Calu3 (cell line): ENCODE data around the gene RETREG3. TPM values are rescaled to one million over a fixed set of nuclear protein-coding genes. Genes with fewer than 3 reads are reported as not detected.

Experiments used
- BruUV-seq: library from RNA; stranded (reverse); fragments of 400-500 nt; replicated peaks from 2 replicates; lab custom pipeline; 2021; lab: Mats Ljungman, UMichigan
- CTCF ChIA-PET: fragments of 300-600 bp; sonication (Branson Sonifier 250); formaldehyde crosslinking; loops from one replicate; lab custom pipeline; 2022; ENCODE audit warnings: antibody characterized with exemption; lab: Charles Lee
- DNase-seq: peaks from one replicate; pipeline ENCODE4 v3.0.0; 2022
- H3K27ac Mint-ChIP-seq: one replicate; pipeline ENCODE4 v1.8.0; 2022; ENCODE audit warnings: mixed read lengths; ENCODE audit not compliant: unreplicated experiment
- H3K27me3 Mint-ChIP-seq: one replicate; pipeline ENCODE4 v1.8.0; 2022; ENCODE audit warnings: mixed read lengths; ENCODE audit not compliant: unreplicated experiment
- H3K36me3 Mint-ChIP-seq: one replicate; pipeline ENCODE4 v1.8.0; 2022; ENCODE audit warnings: mild to moderate bottlenecking, moderate library complexity, mixed read lengths; ENCODE audit not compliant: insufficient read depth, unreplicated experiment
- H3K4me1 Mint-ChIP-seq: one replicate; pipeline ENCODE4 v1.8.0; 2022; ENCODE audit warnings: mild to moderate bottlenecking, low read depth, mixed read lengths; ENCODE audit not compliant: unreplicated experiment
- H3K4me3 Mint-ChIP-seq: one replicate; pipeline ENCODE4 v1.8.0; 2022; ENCODE audit warnings: mild to moderate bottlenecking, low read depth, moderate library complexity, mixed read lengths; ENCODE audit not compliant: unreplicated experiment
- H3K9me3 Mint-ChIP-seq: one replicate; pipeline ENCODE4 v1.8.0; 2022; ENCODE audit warnings: low read depth, mixed read lengths; ENCODE audit not compliant: unreplicated experiment
- intact Hi-C: fragments of 100-400 bp; cut with micrococcal nuclease; formaldehyde crosslinking; loops from one replicate; pipeline ENCODE4 v1.10.0; 2022; ENCODE audit not compliant: unreplicated experiment
- total RNA-seq: library from RNA; stranded (reverse); gene quantifications from 2 replicates; pipeline ENCODE4 v1.2.3, GENCODE V29; 2022
- TF ChIP-seq, protein P1 (sequence below): fragments of 200-600 bp; IDR thresholded peaks from one replicate; pipeline ENCODE4 v1.8.0; 2022; ENCODE audit warnings: antibody characterized with exemption; ENCODE audit not compliant: unreplicated experiment

Gene RETREG3
- total RNA-seq, 1 experiment from 2014 or later: 71.2 TPM

DNA sequence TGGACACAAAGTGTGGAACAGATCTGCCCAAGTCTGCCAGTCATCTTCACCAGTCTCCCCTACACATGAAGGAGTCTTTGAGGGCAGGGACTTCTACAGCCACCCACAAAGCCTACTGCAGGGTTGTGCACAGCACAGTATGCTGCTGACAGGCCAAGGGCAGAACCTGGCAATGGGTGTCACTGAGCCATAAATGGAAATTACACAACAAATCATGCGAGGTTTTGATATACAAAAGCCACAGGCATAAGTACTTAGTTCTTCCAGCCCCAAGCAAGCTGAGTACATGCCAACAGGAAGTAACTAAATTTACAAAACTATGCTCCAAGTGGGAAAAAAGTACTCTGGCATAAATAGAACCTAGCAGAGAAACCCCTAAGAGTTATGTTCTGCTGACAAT is 23.8 kb downstream of the RETREG3 start:
- Mint-ChIP-seq H3K36me3 (peaks cover 57% of the 10 kb centered on the region), H3K4me1 (no peaks in the 10 kb centered on the region), H3K4me3 (no peak overlapping the region), H3K27ac (no peak overlapping the region), H3K27me3 (no peaks in the 10 kb centered on the region), H3K9me3 (no peaks in the 10 kb centered on the region)
- intact Hi-C loops: no loop called here
- CTCF ChIA-PET: no interaction called here
- BruUV-seq: no TSS peak
- no peak for DNase-seq
- TF ChIP-seq, protein P1, sequence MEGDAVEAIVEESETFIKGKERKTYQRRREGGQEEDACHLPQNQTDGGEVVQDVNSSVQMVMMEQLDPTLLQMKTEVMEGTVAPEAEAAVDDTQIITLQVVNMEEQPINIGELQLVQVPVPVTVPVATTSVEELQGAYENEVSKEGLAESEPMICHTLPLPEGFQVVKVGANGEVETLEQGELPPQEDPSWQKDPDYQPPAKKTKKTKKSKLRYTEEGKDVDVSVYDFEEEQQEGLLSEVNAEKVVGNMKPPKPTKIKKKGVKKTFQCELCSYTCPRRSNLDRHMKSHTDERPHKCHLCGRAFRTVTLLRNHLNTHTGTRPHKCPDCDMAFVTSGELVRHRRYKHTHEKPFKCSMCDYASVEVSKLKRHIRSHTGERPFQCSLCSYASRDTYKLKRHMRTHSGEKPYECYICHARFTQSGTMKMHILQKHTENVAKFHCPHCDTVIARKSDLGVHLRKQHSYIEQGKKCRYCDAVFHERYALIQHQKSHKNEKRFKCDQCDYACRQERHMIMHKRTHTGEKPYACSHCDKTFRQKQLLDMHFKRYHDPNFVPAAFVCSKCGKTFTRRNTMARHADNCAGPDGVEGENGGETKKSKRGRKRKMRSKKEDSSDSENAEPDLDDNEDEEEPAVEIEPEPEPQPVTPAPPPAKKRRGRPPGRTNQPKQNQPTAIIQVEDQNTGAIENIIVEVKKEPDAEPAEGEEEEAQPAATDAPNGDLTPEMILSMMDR: no peak

DNA sequence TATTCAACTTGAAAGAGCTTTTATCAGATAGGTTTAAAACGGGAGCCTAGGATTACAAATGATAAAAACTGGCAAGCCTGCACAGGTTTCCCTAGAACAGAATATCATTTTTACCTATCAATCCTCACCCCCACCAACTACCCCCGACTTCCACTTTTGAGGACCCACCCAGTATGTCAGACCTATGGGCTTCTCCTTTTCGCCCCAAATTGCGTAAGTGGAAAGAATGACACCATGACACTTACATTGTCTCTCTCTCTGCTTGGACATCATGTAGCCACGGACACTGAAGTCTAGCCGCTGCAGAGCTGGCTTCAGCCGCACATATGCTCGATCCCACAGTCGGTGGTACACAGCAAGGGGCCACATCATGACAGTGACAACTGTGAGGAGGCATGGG is 24.3 kb downstream of the RETREG3 start:
- intact Hi-C loops: no loop called here
- BruUV-seq: no TSS peak
- H3K36me3 Mint-ChIP-seq: peaks cover 56% of the 10 kb centered on the region
- CTCF ChIA-PET: no interaction called here
- no peak overlapping the region for H3K27ac Mint-ChIP-seq
- H3K4me3 Mint-ChIP-seq: no peak overlapping the region
- DNase-seq: no peak
- no peaks in the 10 kb centered on the region for H3K27me3 Mint-ChIP-seq
- TF ChIP-seq, protein P1: no peak
- peaks cover under 1% of the 10 kb centered on the region for H3K4me1 Mint-ChIP-seq
- no peaks in the 10 kb centered on the region for H3K9me3 Mint-ChIP-seq

DNA sequence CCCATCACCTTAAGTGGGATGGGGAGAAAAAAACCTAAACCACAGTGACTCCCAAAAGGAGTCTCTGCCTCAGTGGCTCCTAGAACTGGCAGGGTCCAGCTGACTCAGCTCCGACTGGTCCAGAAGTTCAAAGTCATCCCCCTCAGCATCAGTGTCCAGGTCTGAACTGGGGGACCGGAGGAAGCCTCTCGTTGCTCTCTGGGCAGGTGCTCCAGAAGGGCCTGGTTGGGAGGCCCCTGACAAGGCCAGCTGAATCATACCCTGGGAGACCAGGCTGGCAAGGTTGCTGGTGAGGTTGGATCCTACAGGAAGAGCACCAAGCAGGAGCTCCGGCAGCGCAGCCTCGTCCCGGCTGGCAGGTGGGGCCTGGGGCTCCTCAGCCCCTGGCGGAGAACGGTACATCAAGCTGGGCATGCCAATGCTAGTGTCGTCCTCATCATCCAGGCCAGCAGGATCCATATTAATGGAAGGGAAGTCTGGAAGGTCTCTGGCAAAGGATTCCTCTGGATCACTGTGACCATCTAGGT is 27.4 kb downstream of the RETREG3 start:
- Mint-ChIP-seq H3K4me3 (no peak overlapping the region), H3K4me1 (peaks cover 19% of the 10 kb centered on the region), H3K36me3 (peaks cover 74% of the 10 kb centered on the region), H3K27me3 (no peaks in the 10 kb centered on the region), H3K27ac (no peak overlapping the region), H3K9me3 (no peaks in the 10 kb centered on the region)
- DNase-seq: no peak
- BruUV-seq: no TSS peak
- intact Hi-C loops: no loop called here
- TF ChIP-seq, protein P1: no peak
- CTCF ChIA-PET: interaction anchor here (0.5 kb wide), 1 partner anchor 263 kb away, joined by 4 read pairs; no protein-coding TSS in a partner anchor

DNA sequence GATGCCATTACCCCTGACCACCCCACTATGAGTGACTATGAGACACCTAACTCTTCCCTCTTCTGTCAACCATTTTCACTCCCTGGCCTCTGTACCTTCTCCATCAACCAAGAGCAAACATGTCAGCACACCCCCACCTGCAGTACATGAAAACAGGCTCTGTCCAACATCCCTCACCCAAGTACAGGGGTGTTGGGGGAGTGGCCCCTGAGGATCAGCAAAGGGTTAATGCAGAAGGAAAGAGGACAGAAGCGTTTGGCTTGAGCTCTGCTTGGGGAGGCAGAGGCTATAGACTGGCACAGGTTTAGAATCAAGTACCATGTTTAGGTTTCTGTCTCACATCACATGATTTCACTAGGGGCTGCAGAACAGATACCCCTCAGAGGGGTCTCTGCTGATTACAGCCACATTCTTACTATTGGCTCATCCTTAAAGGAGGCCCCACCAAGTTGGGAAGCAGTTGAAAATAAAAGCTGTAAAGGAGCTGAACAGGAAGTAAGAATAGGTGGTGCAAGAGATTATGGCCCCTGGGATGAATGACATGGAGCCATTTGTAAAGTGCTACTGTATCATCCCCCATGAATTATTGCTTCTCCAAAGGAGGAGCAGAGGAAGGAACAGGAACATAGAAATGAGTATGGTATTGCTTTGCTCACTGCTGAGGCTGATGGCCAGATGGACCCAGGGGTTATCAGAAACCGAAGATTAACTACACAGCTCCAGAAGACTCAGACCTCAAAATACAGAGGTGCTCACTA is 29.2 kb downstream of the RETREG3 start:
- Mint-ChIP-seq H3K27ac (no peak overlapping the region), H3K9me3 (no peaks in the 10 kb centered on the region), H3K27me3 (no peaks in the 10 kb centered on the region), H3K4me1 (peaks cover 35% of the 10 kb centered on the region), H3K36me3 (peaks cover 79% of the 10 kb centered on the region), H3K4me3 (no peak overlapping the region)
- no peak for DNase-seq
- CTCF ChIA-PET: interaction anchor here (1.1 kb wide), 1 partner anchor 184 kb away, joined by 4 read pairs; no protein-coding TSS in a partner anchor
- no TSS peak for BruUV-seq
- intact Hi-C loops: loop anchor here (5.0 kb wide), 1 partner anchor 97 kb away; the partner anchor contains the start of gene PLEKHH3
- TF ChIP-seq, protein P1: no peak
